RCC 7860 (cell line): ENCODE data around the gene PSMG3.
"Not testable (repeated sequence)": the region's sequence is repeated elsewhere in the genome, so short reads cannot be mapped to it uniquely, and the experiment has no call there.

Source experiments
- DNase-seq: peaks from one replicate; pipeline ENCODE4 v3.0.0-alpha.2; 2015; ENCODE audit warnings: low spot score
- FAIRE-seq: peaks from 2 replicates; lab custom pipeline; 2012; peaks lifted over from hg19 to GRCh38; lab: Jason Lieb, UNC

The PSMG3 gene

GRCh38 chr7:1597066-1597760 lies 27.4 kb upstream of the PSMG3 start:
- FAIRE-seq (no peak), DNase-seq (no peak)

- FAIRE-seq (no peak), DNase-seq (no peak)
Measured at GRCh38 chr7:1596181-1597043, 26.6 kb upstream of the PSMG3 start.

- no peak for DNase-seq
- FAIRE-seq: no peak
Measured at GRCh38 chr7:1595636-1596035, 25.8 kb upstream of the PSMG3 start.

- FAIRE-seq (no peak), DNase-seq (no peak)
Measured at GRCh38 chr7:1595027-1595426, 25.2 kb upstream of the PSMG3 start.

GRCh38 chr7:1593904-1594421 lies 24.1 kb upstream of the PSMG3 start:
- no peak for FAIRE-seq
- no peak for DNase-seq

- DNase-seq: no peak
- FAIRE-seq: no peak
Measured at GRCh38 chr7:1593091-1593866, 23.4 kb upstream of the PSMG3 start.

- FAIRE-seq (no peak), DNase-seq (no peak)
Measured at GRCh38 chr7:1592299-1592871, 22.6 kb upstream of the PSMG3 start.

- DNase-seq: no peak
- FAIRE-seq: no peak
Measured at GRCh38 chr7:1591876-1592275, 22.0 kb upstream of the PSMG3 start.

GRCh38 chr7:1591396-1591795 lies 21.6 kb upstream of the PSMG3 start:
- no peak for FAIRE-seq
- DNase-seq: no peak

GRCh38 chr7:1590887-1591286 lies 21.1 kb upstream of the PSMG3 start:
- FAIRE-seq (no peak), DNase-seq (no peak)

GRCh38 chr7:1590476-1590875 lies 20.6 kb upstream of the PSMG3 start:
- DNase-seq (no peak), FAIRE-seq (no peak)

- DNase-seq: no peak
- no peak for FAIRE-seq
Measured at GRCh38 chr7:1588978-1589377, 19.1 kb upstream of the PSMG3 start.

- FAIRE-seq: no peak
- no peak for DNase-seq
Measured at GRCh38 chr7:1587738-1588137, 17.9 kb upstream of the PSMG3 start.

GRCh38 chr7:1586827-1587705 lies 17.2 kb upstream of the PSMG3 start:
- DNase-seq: no peak
- no peak for FAIRE-seq

- FAIRE-seq (no peak), DNase-seq (no peak)
Measured at GRCh38 chr7:1586126-1586826, 16.4 kb upstream of the PSMG3 start.

- no peak for FAIRE-seq
- no peak for DNase-seq
Measured at GRCh38 chr7:1585142-1585981, 15.5 kb upstream of the PSMG3 start.

- no peak for FAIRE-seq
- no peak for DNase-seq
Measured at GRCh38 chr7:1584700-1585099, 14.9 kb upstream of the PSMG3 start.

- not testable (repeated sequence) for FAIRE-seq, DNase-seq
Measured at GRCh38 chr7:1583241-1583930, 13.6 kb upstream of the PSMG3 start.
